H1 (cell line): ENCODE data around the gene GRIA1. TPM values are rescaled to one million over a fixed set of nuclear protein-coding genes. Genes with fewer than 3 reads are reported as not detected.

Experiments used
- CTCF ChIA-PET: fragments of 300-600 bp; sonication (Branson Sonifier 250); formaldehyde crosslinking; loops from one replicate; lab custom pipeline; 2021; ENCODE audit not compliant: partially characterized antibody; lab: Charles Lee
- POLR2A ChIA-PET: fragments of 300-600 bp; sonication (Branson Sonifier 250); formaldehyde crosslinking; loops from one replicate; lab custom pipeline; 2021; ENCODE audit warnings: inconsistent platforms; ENCODE audit not compliant: partially characterized antibody; lab: Charles Lee
- DNase-seq, 2 experiments: peaks; one replicate each; pipeline versions ENCODE4 v3.0.0 to v3.0.0-alpha.2; 2010 to 2022; ENCODE audit warnings: low spot score in 2 of 2, low read depth in 1 of 2, mixed read lengths in 1 of 2
- FAIRE-seq: peaks from 2 replicates; lab custom pipeline; 2011; peaks lifted over from hg19 to GRCh38; lab: Jason Lieb, UNC
- H2AFZ ChIP-seq: 2 replicates; pipeline ENCODE4 v1.8.1; 2012; ENCODE audit warnings: low read length, inconsistent platforms
- H2AK5ac ChIP-seq: 2 replicates; pipeline ENCODE4 v1.6.1; 2013; ENCODE audit warnings: low read depth, low read length
- H2BK120ac ChIP-seq: replicated peaks from 2 replicates; pipeline ENCODE3; 2013; ENCODE audit warnings: low read depth, low read length, inconsistent platforms
- H2BK12ac ChIP-seq: 2 replicates; pipeline ENCODE4 v1.6.1; 2013; ENCODE audit warnings: low read depth, low read length
- H2BK15ac ChIP-seq: 2 replicates; pipeline ENCODE4 v1.6.1; 2013; ENCODE audit warnings: low read length
- H2BK20ac ChIP-seq: 2 replicates; pipeline ENCODE4 v1.6.1; 2013; ENCODE audit warnings: low read length
- H2BK5ac ChIP-seq: 2 replicates; pipeline ENCODE4 v1.6.1; 2013; ENCODE audit warnings: low read depth, low read length
- H3K14ac ChIP-seq: 2 replicates; pipeline ENCODE4 v1.6.1; 2013; ENCODE audit warnings: inconsistent platforms; ENCODE audit not compliant: insufficient read length
- H3K18ac ChIP-seq: 2 replicates; pipeline ENCODE4 v1.6.1; 2013; ENCODE audit warnings: low read length; ENCODE audit errors: extremely low read depth
- H3K23ac ChIP-seq: 2 replicates; pipeline ENCODE4 v1.6.1; 2013; ENCODE audit warnings: inconsistent platforms; ENCODE audit not compliant: insufficient read length
- H3K23me2 ChIP-seq: 2 replicates; pipeline ENCODE4 v1.6.1; 2013; ENCODE audit warnings: low read depth, low read length
- H3K27ac ChIP-seq: 2 replicates; pipeline ENCODE4 v1.6.1; 2011; ENCODE audit warnings: low read depth, low read length, inconsistent platforms
- H3K27me3 ChIP-seq, 4 experiments: replicated peaks in 1 of 4; 1 replicate in 1 of 4; 2 replicates in 3 of 4; pipeline versions ENCODE4 v1.6.1 to v1.8.1; 2011 to 2013; ENCODE audit warnings: low read length in 3 of 4, mild to moderate bottlenecking in 3 of 4, inconsistent platforms in 2 of 4, mixed read lengths in 2 of 4, moderate library complexity in 1 of 4; ENCODE audit not compliant: control insufficient read depth in 3 of 4, insufficient read depth in 3 of 4; ENCODE audit errors: extremely low read depth in 1 of 4
- H3K36me3 ChIP-seq, 4 experiments: 2 replicates each; pipeline versions ENCODE4 v1.6.1 to v1.8.1; 2011 to 2013; ENCODE audit warnings: mild to moderate bottlenecking in 4 of 4, low read length in 3 of 4, moderate library complexity in 2 of 4, control low read depth in 1 of 4, inconsistent platforms in 1 of 4; ENCODE audit not compliant: insufficient read depth in 4 of 4, control insufficient read depth in 2 of 4
- H3K4ac ChIP-seq: replicated peaks from 2 replicates; pipeline ENCODE3; 2013; ENCODE audit warnings: low read length, low read depth, mixed read lengths, inconsistent platforms; ENCODE audit not compliant: insufficient read length
- H3K4me1 ChIP-seq, 4 experiments: replicated peaks in 1 of 4; 1 replicate in 1 of 4; 2 replicates in 3 of 4; pipeline versions ENCODE4 v1.6.1 to v1.8.1; 2011 to 2013; ENCODE audit warnings: low read length in 3 of 4, inconsistent platforms in 2 of 4, mixed read lengths in 1 of 4; ENCODE audit not compliant: insufficient read depth in 4 of 4, control insufficient read depth in 3 of 4
- H3K4me2 ChIP-seq, 2 experiments: 2 replicates each; pipeline versions ENCODE4 v1.6.1 to v1.8.1; 2011 to 2013; ENCODE audit warnings: low read depth in 2 of 2, low read length in 2 of 2, control low read depth in 1 of 2, inconsistent platforms in 1 of 2, mild to moderate bottlenecking in 1 of 2; ENCODE audit not compliant: insufficient read depth in 1 of 2
- H3K4me3 ChIP-seq, 4 experiments: fragments of 200-600, 300-600 bp in 1 of 4; sonication (generic), shearing (Covaris generic), sonication (Bioruptor Twin) in 1 of 4; 2 replicates each; pipeline versions ENCODE4 v1.5.1 to v1.8.1; 2011 to 2016; ENCODE audit warnings: low read length in 4 of 4, low read depth in 3 of 4, control low read depth in 2 of 4, inconsistent platforms in 2 of 4, mild to moderate bottlenecking in 2 of 4, mixed read lengths in 1 of 4, moderate library complexity in 1 of 4; ENCODE audit not compliant: insufficient read depth in 2 of 4; ENCODE audit errors: extremely low read depth in 1 of 4
- H3K56ac ChIP-seq: replicated peaks from 2 replicates; pipeline ENCODE3; 2013; ENCODE audit warnings: low read depth, mild to moderate bottlenecking, mixed read lengths, low read length, inconsistent platforms; ENCODE audit not compliant: insufficient read length
- H3K79me1 ChIP-seq: 2 replicates; pipeline ENCODE4 v1.6.1; 2013; ENCODE audit warnings: low read depth, low read length, control low read depth
- H3K79me2 ChIP-seq, 2 experiments: 2 replicates each; pipeline versions ENCODE4 v1.6.1 to v1.8.1; 2012 to 2013; ENCODE audit warnings: low read length in 2 of 2, mild to moderate bottlenecking in 2 of 2, inconsistent platforms in 1 of 2; ENCODE audit not compliant: insufficient read depth in 2 of 2, control insufficient read depth in 1 of 2
- H3K9ac ChIP-seq, 4 experiments: replicated peaks in 1 of 4; 1 replicate in 1 of 4; 2 replicates in 3 of 4; pipeline versions ENCODE4 v1.6.1 to v1.8.1; 2011 to 2013; ENCODE audit warnings: low read depth in 3 of 4, low read length in 3 of 4, control low read depth in 2 of 4, mild to moderate bottlenecking in 2 of 4, moderate library complexity in 2 of 4, inconsistent platforms in 1 of 4; ENCODE audit errors: extremely low read depth in 1 of 4
- H3K9me3 ChIP-seq, 2 experiments: 2 replicates each; pipeline versions ENCODE4 v1.6.1 to v1.8.1; 2012 to 2013; ENCODE audit warnings: mild to moderate bottlenecking in 2 of 2, moderate library complexity in 2 of 2, control low read depth in 1 of 2, inconsistent platforms in 1 of 2, low read depth in 1 of 2, low read length in 1 of 2, mixed read lengths in 1 of 2; ENCODE audit not compliant: insufficient read depth in 2 of 2
- H4K20me1 ChIP-seq, 2 experiments: replicated peaks in 1 of 2; 2 replicates each; pipeline versions ENCODE3 to v1.8.1; 2011 to 2013; ENCODE audit warnings: inconsistent platforms in 2 of 2, low read length in 2 of 2, mild to moderate bottlenecking in 1 of 2; ENCODE audit not compliant: insufficient read depth in 2 of 2, control insufficient read depth in 1 of 2
- H4K5ac ChIP-seq: 2 replicates; pipeline ENCODE4 v1.6.1; 2013; ENCODE audit warnings: low read length, low read depth, mixed read lengths, inconsistent platforms; ENCODE audit not compliant: insufficient read length
- H4K8ac ChIP-seq: 2 replicates; pipeline ENCODE4 v1.8.0; 2013; ENCODE audit warnings: mild to moderate bottlenecking, moderate library complexity, low read length, inconsistent platforms; ENCODE audit not compliant: insufficient read depth; ENCODE audit errors: extremely low read depth
- H4K91ac ChIP-seq: replicated peaks from 2 replicates; pipeline ENCODE3; 2013; ENCODE audit warnings: low read length, mixed read lengths, inconsistent platforms; ENCODE audit not compliant: insufficient read length
- CHD1 ChIP-seq: IDR thresholded peaks from 2 replicates; pipeline ENCODE4 v1.6.1; 2012; ENCODE audit warnings: low read depth, low read length, improper control_type of control experiment
- KDM5A ChIP-seq: fragments of 200-600 bp; IDR thresholded peaks from 2 replicates; pipeline ENCODE4 v1.7.1; 2012; ENCODE audit warnings: mild to moderate bottlenecking, low read length, inconsistent platforms, mixed read lengths
- NANOG ChIP-seq: IDR thresholded peaks from 2 replicates; pipeline ENCODE4 v1.6.1; 2011; ENCODE audit warnings: low read length, low read depth, mild to moderate bottlenecking, inconsistent platforms; ENCODE audit not compliant: insufficient read depth, poor library complexity, severe bottlenecking
- SIRT6 ChIP-seq: IDR thresholded peaks from one replicate; pipeline ENCODE4 v1.7.1; 2012; ENCODE audit warnings: low read length, inconsistent platforms
- SIX5 ChIP-seq: IDR thresholded peaks from 2 replicates; pipeline ENCODE4 v1.6.1; 2011; ENCODE audit warnings: mild to moderate bottlenecking, low read depth, low read length
- TCF12 ChIP-seq: IDR thresholded peaks from 2 replicates; pipeline ENCODE4 v1.6.1; 2011; ENCODE audit warnings: low read depth, mild to moderate bottlenecking, low read length
- polyA plus RNA-seq, 7 experiments: library from polyadenylated mRNA; depleted of rRNA in 3 of 7; stranded (reverse) in 5 of 7; unstranded in 2 of 7; fragments of >200 nt in 5 of 7; fragments of 200-250 nt in 2 of 7; gene quantifications; 1 replicate in 5 of 7; 2 replicates in 1 of 7; 4 replicates in 1 of 7; pipeline versions ENCODE4 v1.2.1 to v1.2.3, GENCODE V29; 2011 to 2013; ENCODE audit warnings: missing spikeins in 2 of 7, mixed read lengths in 2 of 7
- total RNA-seq: library from RNA; stranded (reverse); fragmentation: NEBNext Ultra II Directional; extraction: Animal tissue kit (Norgen Biotek cat#: 25700); gene quantifications from 2 replicates; pipeline ENCODE4 v1.2.1, GENCODE V29; 2021

GRIA1 gene
- total and polyA plus RNA-seq, 2 of the 8 experiments (the other 6 are each of a cell fraction or from before 2014, with no cell fraction given) = 0.97 to 2.5 TPM

- H2BK12ac ChIP-seq = no peak overlapping the region
- no peak overlapping the region for H3K27ac ChIP-seq
- no peak overlapping the region for H2BK120ac ChIP-seq
- H3K4ac ChIP-seq = no peak overlapping the region
- no peaks in the 10 kb centered on the region for H3K4me1 ChIP-seq
- H3K4me3 ChIP-seq = no peak overlapping the region
- H3K14ac ChIP-seq = no peak overlapping the region
- TF ChIP-seq SIX5 (no peak), SIRT6 (no peak), KDM5A (no peak), TCF12 (no peak), NANOG (no peak), CHD1 (no peak)
- H3K36me3 ChIP-seq = no peaks in the 10 kb centered on the region
- no peak overlapping the region for H3K9ac ChIP-seq
- no peak overlapping the region for H2AFZ ChIP-seq
- no peak overlapping the region for H2BK15ac ChIP-seq
- H3K23me2 ChIP-seq = no peaks in the 10 kb centered on the region
- H4K91ac ChIP-seq = no peak overlapping the region
- no peak overlapping the region for H2BK20ac ChIP-seq
- H4K8ac ChIP-seq = no peak overlapping the region
- H3K18ac ChIP-seq = no peak overlapping the region
- no peak for FAIRE-seq
- H3K9me3 ChIP-seq = no peaks in the 10 kb centered on the region
- H2AK5ac ChIP-seq = no peak overlapping the region
- no peaks in the 10 kb centered on the region for H4K20me1 ChIP-seq
- ChIA-PET POLR2A (no interaction called here), CTCF (interaction anchor here (0.6 to 1.3 kb wide), 3 partner anchors 15 to 461 kb away, joined by 3 to 6 read pairs (median 3); no protein-coding TSS in a partner anchor)
- H3K56ac ChIP-seq = no peak overlapping the region
- no peak overlapping the region for H4K5ac ChIP-seq
- H3K79me2 ChIP-seq = no peaks in the 10 kb centered on the region
- no peak overlapping the region for H3K23ac ChIP-seq
- no peak overlapping the region for H3K4me2 ChIP-seq
- H3K27me3 ChIP-seq = peaks cover 0 to 1% (median 0%) of the 10 kb centered on the region in 4 experiments; a peak in 1 of 7 replicates
- no peaks in the 10 kb centered on the region for H3K79me1 ChIP-seq
- no peak overlapping the region for H2BK5ac ChIP-seq
- DNase-seq = no peak
Observed at GRCh38 chr5:153594785-153595184, 104.3 kb downstream of the GRIA1 start.
